ENCODE data around the gene SLC40A1. TPM values are rescaled to one million over a fixed set of nuclear protein-coding genes. Genes with fewer than 3 reads are reported as not detected.

SLC40A1 gene
- total RNA-seq, 1 experiment from 2014 or later: 0.87 TPM

DNA sequence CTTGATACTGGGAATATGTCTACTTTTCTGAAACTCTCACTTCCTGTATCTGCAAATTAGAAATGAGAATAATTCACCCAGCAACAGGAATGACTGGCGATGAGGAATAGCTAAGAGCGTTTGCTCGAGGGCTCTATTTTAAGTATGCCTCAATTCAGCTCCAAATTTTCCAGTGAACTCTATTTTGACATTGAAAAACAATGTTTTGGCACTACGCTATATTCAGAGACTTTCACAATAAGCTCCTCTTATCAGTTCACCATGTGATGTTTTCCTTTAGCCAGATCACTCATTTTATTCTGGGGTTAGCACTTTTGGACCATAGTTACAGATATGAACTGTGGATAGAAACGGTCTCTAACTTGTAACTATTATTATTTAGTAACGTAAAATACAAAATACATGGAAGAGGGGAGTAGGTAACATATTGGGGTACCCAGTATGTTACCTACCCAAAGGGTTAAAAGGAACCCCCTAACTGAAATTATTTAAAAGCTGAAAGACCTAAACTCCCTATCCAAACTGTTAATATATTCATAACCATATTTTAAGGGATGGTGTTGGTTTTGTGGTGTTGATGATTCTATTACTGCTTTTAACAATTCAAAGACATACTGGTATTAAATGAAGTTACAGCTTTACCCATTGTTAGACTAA, 28.1 kb downstream of the SLC40A1 start:
- DNase-seq (ENCODE audit: low read depth in 1 of 2, low spot score in 2 of 2): no peak
- H3K27ac ChIP-seq: no peak overlapping the region

DNA sequence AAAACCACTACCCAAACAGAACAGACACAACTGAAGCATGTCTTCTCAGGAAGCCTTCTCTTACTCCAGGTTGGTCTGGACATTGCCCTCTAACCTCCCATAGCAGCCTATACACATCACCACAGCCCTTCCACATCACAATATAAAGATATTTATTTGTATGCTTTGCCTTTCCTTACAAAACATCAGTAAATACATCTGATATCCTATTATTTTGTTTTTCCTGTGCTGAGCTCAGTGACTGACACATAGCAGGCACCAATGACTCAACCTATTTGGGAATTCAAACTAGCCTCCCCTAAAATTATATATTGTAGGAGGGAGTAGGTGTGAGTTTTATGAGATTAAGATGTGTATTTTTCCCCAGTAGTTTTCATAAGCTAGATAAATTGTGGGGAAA, 28.8 kb downstream of the SLC40A1 start:
- H3K36me3 ChIP-seq: no peaks in the 10 kb centered on the region
- no peak overlapping the region for H3K4me3 ChIP-seq
- peaks cover 15% of the 10 kb centered on the region; the same call in 1 of the 2 replicates for H3K27me3 ChIP-seq (replicated peaks)
- H3K4me1 ChIP-seq (replicated peaks): no peaks in the 10 kb centered on the region
- H3K9me3 ChIP-seq (replicated peaks): no peaks in the 10 kb centered on the region
- H3K27ac ChIP-seq: no peak overlapping the region
- DNase-seq (ENCODE audit: low read depth in 1 of 2, low spot score in 2 of 2): no peak

More for the DNA sequence above, 28.1 kb downstream of the SLC40A1 start:
- Histone ChIP-seq H3K4me3 (no peak overlapping the region), H3K9me3 (replicated peaks) (no peaks in the 10 kb centered on the region), H3K27me3 (replicated peaks) (peaks cover 15% of the 10 kb centered on the region; the same call in 1 of the 2 replicates), H3K4me1 (replicated peaks) (no peaks in the 10 kb centered on the region), H3K36me3 (no peaks in the 10 kb centered on the region)

DNA sequence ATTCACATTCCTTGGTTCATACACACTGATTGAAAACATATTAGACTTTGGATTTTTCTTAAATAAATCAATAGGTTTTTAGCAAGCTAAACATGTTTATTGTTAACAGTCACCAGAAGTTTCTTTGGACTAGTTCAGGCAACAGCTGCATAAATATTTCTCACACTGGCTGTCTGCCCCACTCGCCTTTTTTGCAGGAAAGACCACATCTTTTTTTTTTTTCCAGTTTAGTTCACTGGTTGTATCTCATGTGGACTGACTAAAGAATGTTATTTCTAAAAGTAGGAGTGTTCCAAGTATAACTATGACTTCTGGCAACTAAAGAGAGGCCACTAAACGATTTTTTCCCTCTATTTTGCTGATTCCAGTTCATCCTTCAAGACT, 31.1 kb downstream of the SLC40A1 start:
- Histone ChIP-seq H3K4me3 (no peak overlapping the region), H3K4me1 (replicated peaks) (no peaks in the 10 kb centered on the region), H3K36me3 (no peaks in the 10 kb centered on the region), H3K9me3 (replicated peaks) (no peaks in the 10 kb centered on the region), H3K27me3 (replicated peaks) (peaks cover 12% of the 10 kb centered on the region; the same call in 1 of the 2 replicates), H3K27ac (no peak overlapping the region)
- DNase-seq (ENCODE audit: low read depth in 1 of 2, low spot score in 2 of 2): no peak

DNA sequence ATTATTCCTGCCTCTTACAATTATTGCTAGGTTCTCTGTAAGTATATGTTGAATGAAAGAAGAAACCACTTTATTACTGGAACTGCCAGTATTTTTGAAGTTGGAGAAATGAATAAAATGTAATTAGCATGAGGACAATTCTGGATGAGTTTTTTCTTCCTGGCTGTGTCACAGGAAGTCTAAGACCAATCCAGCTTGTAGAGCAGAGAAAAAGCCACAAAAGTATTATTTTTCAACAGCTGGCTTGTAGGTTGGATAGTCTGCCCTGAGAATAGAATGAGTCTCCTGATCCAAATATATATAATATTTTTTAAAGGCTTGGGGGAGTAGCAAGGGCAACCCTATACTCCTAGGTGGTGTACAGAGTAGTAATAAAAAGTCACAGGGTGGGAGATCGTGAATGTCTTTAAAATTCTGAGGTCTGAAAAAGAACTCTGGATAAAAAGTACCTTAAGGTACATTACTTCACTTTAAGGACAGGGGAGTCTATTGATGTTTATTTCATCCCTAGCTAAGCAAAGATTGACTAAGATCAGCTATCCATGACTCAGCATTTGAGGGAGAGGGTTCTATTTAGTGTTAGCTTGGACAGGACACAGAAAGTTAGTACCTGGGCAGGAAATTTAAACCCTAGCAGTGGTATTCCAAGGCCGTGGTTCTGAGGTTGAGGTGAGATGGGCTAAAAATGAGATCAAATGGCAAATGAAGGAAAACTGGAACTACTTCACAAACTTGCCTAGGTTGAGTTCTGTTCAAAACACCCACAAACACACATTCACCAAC, 31.7 kb downstream of the SLC40A1 start:
- peaks cover 12% of the 10 kb centered on the region; the same call in 1 of the 2 replicates for H3K27me3 ChIP-seq (replicated peaks)
- no peaks in the 10 kb centered on the region for H3K9me3 ChIP-seq (replicated peaks)
- H3K4me3 ChIP-seq: no peak overlapping the region
- H3K4me1 ChIP-seq (replicated peaks): no peaks in the 10 kb centered on the region
- DNase-seq (ENCODE audit: low read depth in 1 of 2, low spot score in 2 of 2): no peak
- H3K36me3 ChIP-seq: no peaks in the 10 kb centered on the region
- no peak overlapping the region for H3K27ac ChIP-seq

DNA sequence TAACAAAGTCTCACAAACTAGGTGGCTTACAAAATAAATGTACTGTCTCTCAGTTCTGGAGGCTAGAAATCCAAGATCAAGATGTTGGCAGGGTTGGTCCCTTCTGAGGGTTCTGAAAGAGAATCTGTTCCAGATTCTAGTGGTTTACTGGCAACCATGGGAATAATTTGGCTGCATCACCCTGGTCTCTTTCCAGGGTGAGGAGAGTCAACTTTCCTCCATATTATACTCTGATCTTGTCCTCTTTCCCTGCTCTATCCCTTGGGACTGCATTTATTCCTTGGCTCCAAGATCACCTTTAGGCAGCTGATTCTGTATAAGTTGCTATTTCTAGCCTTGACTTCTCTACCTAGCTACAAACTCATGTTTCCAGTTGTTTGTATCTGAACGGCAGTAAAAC, 35.2 kb downstream of the SLC40A1 start:
- no peaks in the 10 kb centered on the region; the same call in 1 of the 2 replicates for H3K27me3 ChIP-seq (replicated peaks)
- no peak for DNase-seq (ENCODE audit: low read depth in 1 of 2, low spot score in 2 of 2)
- no peaks in the 10 kb centered on the region for H3K4me1 ChIP-seq (replicated peaks)
- H3K27ac ChIP-seq: no peak overlapping the region
- H3K4me3 ChIP-seq: no peak overlapping the region
- no peaks in the 10 kb centered on the region for H3K9me3 ChIP-seq (replicated peaks)
- no peaks in the 10 kb centered on the region for H3K36me3 ChIP-seq

DNA sequence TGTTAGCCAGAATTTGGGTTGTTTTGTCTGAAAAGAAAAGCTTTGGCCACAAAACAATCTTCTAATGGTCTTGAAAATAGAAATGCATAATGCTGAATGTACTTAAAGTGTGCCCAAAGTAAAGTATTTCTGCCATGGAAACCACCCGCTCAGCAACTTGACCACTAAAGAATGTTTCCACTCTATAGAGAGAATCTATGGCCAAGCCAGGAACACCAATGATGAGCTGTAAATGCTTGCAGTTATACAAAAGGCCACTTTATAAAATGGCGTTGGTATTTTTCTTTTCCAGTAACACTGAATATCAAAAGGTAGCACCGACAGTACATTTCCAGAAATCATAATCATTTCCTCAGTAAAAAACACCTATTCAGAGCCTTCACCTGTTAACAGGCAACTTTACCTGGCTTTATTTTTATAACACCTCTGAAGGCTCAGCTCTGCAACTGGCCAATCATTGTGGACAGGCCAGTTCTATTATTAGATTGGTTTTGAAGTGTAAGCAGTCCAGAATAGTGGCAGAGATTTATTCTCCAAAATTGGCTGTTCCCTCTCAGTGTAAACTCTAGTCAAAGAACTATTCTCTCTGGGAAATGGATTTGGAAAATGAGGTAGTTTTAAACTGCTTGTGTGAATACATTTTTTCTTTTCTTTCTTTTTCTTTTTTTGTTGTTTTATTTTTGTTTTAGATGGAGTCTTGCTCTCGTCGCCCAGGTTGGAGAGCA, 36.1 kb downstream of the SLC40A1 start:
- H3K4me3 ChIP-seq: no peak overlapping the region
- H3K4me1 ChIP-seq (replicated peaks): no peaks in the 10 kb centered on the region
- H3K27ac ChIP-seq: no peak overlapping the region
- no peaks in the 10 kb centered on the region for H3K36me3 ChIP-seq
- no peak for DNase-seq (ENCODE audit: low read depth in 1 of 2, low spot score in 2 of 2)
- H3K9me3 ChIP-seq (replicated peaks): no peaks in the 10 kb centered on the region
- no peaks in the 10 kb centered on the region; the same call in 1 of the 2 replicates for H3K27me3 ChIP-seq (replicated peaks)

DNA sequence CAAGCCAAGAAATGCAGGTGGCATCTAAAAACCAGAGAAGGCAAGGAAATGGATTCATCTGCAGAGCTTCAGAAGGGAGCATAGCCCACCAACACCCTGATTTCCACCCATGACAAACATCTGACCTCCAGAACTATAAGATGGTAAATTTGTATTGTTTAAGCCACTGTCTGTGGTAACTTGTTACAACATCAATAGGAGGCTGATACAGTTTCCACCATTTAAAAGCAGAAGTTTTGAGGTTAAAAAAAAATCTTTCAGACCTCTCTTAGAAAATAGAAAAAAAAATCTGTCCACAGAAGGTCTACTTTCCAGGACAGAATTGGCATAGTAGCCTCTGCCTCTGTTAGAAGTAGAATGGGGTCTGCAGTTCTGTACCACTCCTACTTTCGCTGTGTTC, 37.2 kb downstream of the SLC40A1 start:
- no peaks in the 10 kb centered on the region for H3K36me3 ChIP-seq
- H3K9me3 ChIP-seq (replicated peaks): no peaks in the 10 kb centered on the region
- no peaks in the 10 kb centered on the region for H3K4me1 ChIP-seq (replicated peaks)
- no peak overlapping the region for H3K4me3 ChIP-seq
- no peak overlapping the region for H3K27ac ChIP-seq
- no peak for DNase-seq (ENCODE audit: low read depth in 1 of 2, low spot score in 2 of 2)
- no peaks in the 10 kb centered on the region; the same call in 1 of the 2 replicates for H3K27me3 ChIP-seq (replicated peaks)

DNA sequence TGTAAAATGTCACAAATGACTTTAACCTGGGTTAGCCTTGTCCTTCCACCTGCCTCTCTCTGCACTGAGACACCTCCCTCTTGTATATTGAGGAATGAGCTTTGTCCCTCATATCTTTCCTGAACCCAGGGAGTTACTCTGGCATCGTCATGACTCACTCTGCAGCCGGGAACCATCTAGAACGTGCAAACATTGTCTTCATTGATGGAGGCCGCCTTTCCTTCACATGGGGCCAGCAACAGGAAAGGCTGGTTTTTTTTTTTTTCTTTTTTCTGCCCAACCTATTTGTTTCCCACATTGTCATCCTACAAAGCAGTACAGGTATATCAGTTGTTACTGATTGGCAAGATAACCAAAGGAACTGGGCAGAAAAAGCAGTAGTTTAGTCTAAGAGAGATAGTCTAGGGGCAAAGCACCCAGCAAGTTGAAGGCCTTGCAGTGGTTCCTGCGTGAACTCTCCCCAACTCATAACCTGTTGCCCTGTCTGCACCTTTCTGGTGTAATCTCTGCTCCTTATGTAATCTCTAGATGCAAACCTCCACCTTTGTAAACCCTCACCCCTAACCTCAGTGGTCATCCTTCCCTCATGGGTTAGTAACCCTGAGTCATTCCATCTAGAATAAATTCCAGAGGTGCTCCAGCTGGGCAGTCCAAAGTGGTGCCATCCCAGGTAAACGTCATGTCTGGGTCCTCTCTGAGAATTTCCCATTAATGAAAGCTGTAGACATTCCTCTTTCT, 38.3 kb downstream of the SLC40A1 start:
- Histone ChIP-seq H3K4me1 (replicated peaks) (no peaks in the 10 kb centered on the region), H3K9me3 (replicated peaks) (no peaks in the 10 kb centered on the region), H3K27me3 (replicated peaks) (no peaks in the 10 kb centered on the region; the same call in 1 of the 2 replicates), H3K4me3 (no peak overlapping the region), H3K36me3 (no peaks in the 10 kb centered on the region), H3K27ac (no peak overlapping the region)
- DNase-seq (ENCODE audit: low read depth in 1 of 2, low spot score in 2 of 2): no peak

DNA sequence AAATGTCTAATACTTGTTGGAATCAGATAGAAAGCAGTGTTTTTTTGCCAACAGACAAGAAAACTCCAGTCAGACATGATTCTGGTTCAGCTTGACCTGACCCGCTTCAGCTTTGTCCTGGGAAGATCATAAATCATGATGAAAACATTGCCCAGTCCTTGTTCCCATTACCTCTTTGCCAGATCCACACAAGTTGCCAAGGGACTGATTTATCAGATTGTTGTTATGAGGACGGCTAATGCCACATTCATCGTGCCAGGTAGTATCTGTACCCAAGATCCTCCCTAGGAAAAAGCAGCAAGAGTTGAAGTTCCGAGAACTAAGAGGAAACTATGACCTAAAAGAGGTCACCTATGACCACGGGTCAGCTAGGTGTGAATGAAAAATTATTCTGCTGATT, 39.0 kb downstream of the SLC40A1 start:
- H3K4me1 ChIP-seq (replicated peaks): no peaks in the 10 kb centered on the region
- H3K9me3 ChIP-seq (replicated peaks): no peaks in the 10 kb centered on the region
- H3K27me3 ChIP-seq (replicated peaks): no peaks in the 10 kb centered on the region; the same call in 1 of the 2 replicates
- no peaks in the 10 kb centered on the region for H3K36me3 ChIP-seq
- no peak for DNase-seq (ENCODE audit: low read depth in 1 of 2, low spot score in 2 of 2)
- H3K27ac ChIP-seq: no peak overlapping the region
- no peak overlapping the region for H3K4me3 ChIP-seq

DNA sequence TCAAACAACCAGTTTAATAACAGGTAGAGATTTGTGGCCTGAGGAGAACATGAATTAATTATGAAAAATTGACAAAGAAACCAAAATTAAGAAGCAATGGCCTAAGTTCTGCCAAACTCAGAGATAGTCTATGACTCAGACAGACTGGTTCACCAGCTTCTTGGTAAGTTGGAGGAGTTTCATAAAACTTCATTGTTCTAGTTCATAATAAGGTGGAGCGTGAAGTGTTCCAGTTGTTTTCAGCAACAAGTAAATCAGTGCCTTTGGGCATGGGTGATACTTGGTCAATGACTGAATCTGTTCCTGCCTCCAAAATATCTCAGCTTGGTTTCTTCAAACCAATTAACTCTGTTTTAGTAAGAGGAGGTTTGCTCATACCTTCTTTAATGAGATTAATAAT, 40.0 kb downstream of the SLC40A1 start:
- Histone ChIP-seq H3K4me1 (replicated peaks) (no peaks in the 10 kb centered on the region), H3K27me3 (replicated peaks) (no peaks in the 10 kb centered on the region; the same call in 1 of the 2 replicates), H3K36me3 (no peaks in the 10 kb centered on the region), H3K27ac (no peak overlapping the region), H3K4me3 (no peak overlapping the region), H3K9me3 (replicated peaks) (no peaks in the 10 kb centered on the region)
- no peak for DNase-seq (ENCODE audit: low read depth in 1 of 2, low spot score in 2 of 2)

DNA sequence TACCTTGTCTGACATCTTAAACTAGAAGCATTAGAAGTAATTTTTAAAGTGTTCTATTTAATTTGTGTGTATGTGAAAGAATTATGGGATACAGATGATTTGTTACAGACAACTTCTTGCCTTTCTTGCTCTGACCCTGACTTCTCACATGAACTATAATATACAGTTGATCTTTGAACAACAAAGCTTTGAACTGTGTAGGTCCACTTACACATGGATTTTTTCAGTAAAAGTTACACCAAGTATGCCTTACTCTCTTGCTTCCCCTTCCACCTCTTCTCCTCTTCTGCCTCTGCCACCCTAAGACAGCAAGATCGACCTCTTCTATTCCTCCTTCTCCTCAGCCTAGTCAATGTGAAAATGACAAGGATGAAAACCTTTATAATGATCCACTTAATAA, 42.2 kb downstream of the SLC40A1 start:
- DNase-seq (ENCODE audit: low read depth in 1 of 2, low spot score in 2 of 2): no peak
- Histone ChIP-seq H3K36me3 (no peaks in the 10 kb centered on the region), H3K4me3 (no peak overlapping the region), H3K9me3 (replicated peaks) (no peaks in the 10 kb centered on the region), H3K4me1 (replicated peaks) (no peaks in the 10 kb centered on the region), H3K27me3 (replicated peaks) (no peaks in the 10 kb centered on the region; the same call in 1 of the 2 replicates), H3K27ac (no peak overlapping the region)

DNA sequence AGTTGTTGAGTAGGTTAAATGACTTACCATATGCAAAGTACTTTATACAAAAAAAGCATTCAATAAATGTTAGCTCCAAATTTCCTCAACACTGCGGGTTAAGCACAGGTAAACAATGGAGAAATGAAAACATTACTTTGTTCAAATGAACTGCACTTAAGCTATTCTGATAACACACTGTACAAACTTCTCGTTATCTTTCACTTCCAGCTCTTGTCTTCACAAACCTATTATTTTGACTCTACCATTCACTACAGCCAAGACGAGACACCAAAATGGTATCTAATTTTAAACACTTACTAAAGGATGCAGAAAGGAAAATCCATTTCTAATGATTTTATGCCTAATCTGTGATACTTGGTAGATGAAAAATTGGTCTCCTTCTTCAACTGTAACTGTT, 43.8 kb downstream of the SLC40A1 start:
- Histone ChIP-seq H3K9me3 (replicated peaks) (no peaks in the 10 kb centered on the region), H3K36me3 (no peaks in the 10 kb centered on the region), H3K27me3 (replicated peaks) (no peaks in the 10 kb centered on the region; the same call in 1 of the 2 replicates), H3K4me1 (replicated peaks) (no peaks in the 10 kb centered on the region), H3K4me3 (no peak overlapping the region), H3K27ac (no peak overlapping the region)
- DNase-seq (ENCODE audit: low read depth in 1 of 2, low spot score in 2 of 2): no peak
